K562 (cell line): Measurements from ENCODE around the gene CFAP20DC. TPM values are rescaled to one million over a fixed set of nuclear protein-coding genes. Genes with fewer than 3 reads are reported as not detected.

Experiments used
- CCNT2 ChIP-seq: IDR thresholded peaks from 2 replicates; pipeline ENCODE4 v1.6.1; 2011; ENCODE audit warnings: borderline replicate concordance, low read depth, mild to moderate bottlenecking, moderate library complexity, mixed read lengths, low read length; ENCODE audit not compliant: insufficient read length; ENCODE audit errors: extremely low read depth
- FOSL1 ChIP-seq: fragments of 200-800 bp; sonication (Bioruptor generic); conservative IDR thresholded peaks from 2 replicates; pipeline ENCODE4 v1.6.1; 2016; ENCODE audit warnings: missing genetic modification characterization, missing compliant biosample characterization
- HMBOX1 ChIP-seq: sonication (generic); IDR thresholded peaks from 2 replicates; pipeline ENCODE4 v1.6.1; 2016
- PBX2 ChIP-seq, 2 experiments: IDR thresholded peaks in 1 of 2; conservative IDR thresholded peaks in 1 of 2; 2 replicates each; pipeline ENCODE4 v1.6.1; 2016; ENCODE audit warnings: low read depth in 2 of 2, mild to moderate bottlenecking in 1 of 2, missing compliant biosample characterization in 1 of 2, missing genetic modification characterization in 1 of 2, moderate library complexity in 1 of 2
- SAFB ChIP-seq: fragments of 200-400 bp; formaldehyde crosslinking; IDR thresholded peaks from 2 replicates; pipeline ENCODE4 v1.6.1; 2017; ENCODE audit warnings: low read depth, low read length, borderline replicate concordance
- TCF3 ChIP-seq: sonication (generic); formaldehyde crosslinking; IDR thresholded peaks from 2 replicates; pipeline ENCODE4 v1.4.0; 2020; ENCODE audit warnings: mild to moderate bottlenecking, missing genetic modification reagents
- TFE3 ChIP-seq: fragments of 450-650 bp; formaldehyde crosslinking; IDR thresholded peaks from 2 replicates; pipeline ENCODE4 v1.4.0; 2020; ENCODE audit warnings: mild to moderate bottlenecking, mixed read lengths
- ZEB2 ChIP-seq: fragments of 450-650 bp; IDR thresholded peaks from 2 replicates; pipeline ENCODE4 v1.6.1; 2016
- polyA plus RNA-seq, 8 experiments: library from polyadenylated mRNA; depleted of rRNA in 4 of 8; stranded (reverse) in 5 of 8; unstranded in 3 of 8; fragments of >200 nt; fragmentation: Nextera tagmentation in 2 of 8; fragmentation: Illumina TruSeq in 1 of 8; extraction: Ambion mirVana in 2 of 8; extraction: Trizol in 1 of 8; gene quantifications; 2 replicates each; pipeline versions ENCODE4 v1.2.1 to v1.2.3, GENCODE V29; 2011 to 2014; ENCODE audit warnings: inconsistent platforms in 1 of 8, missing spikeins in 1 of 8
- total RNA-seq, 7 experiments: library from RNA; depleted of rRNA in 6 of 7; stranded (reverse); fragments of >200 nt in 6 of 7; fragmentation: Illumina TruSeq in 2 of 7; extraction: Trizol in 2 of 7; gene quantifications; 2 replicates each; pipeline versions ENCODE4 v1.2.1 to v1.2.3, GENCODE V29; 2011 to 2021; ENCODE audit warnings: low replicate concordance in 1 of 7
- TF ChIP-seq, protein P1 (sequence below): fragments of 450-650 bp; IDR thresholded peaks from 2 replicates; pipeline ENCODE4 v1.6.1; 2016

Gene CFAP20DC
- total and polyA plus RNA-seq, 9 of the 15 experiments (the other 6 are each of a cell fraction or from before 2014, with no cell fraction given): 1.6 to 5.9 (median 4.6) TPM

GRCh38 chr3:58839187-58839586, 210.6 kb downstream of the CFAP20DC start (continued):
- peak; percentile 72 for TF ChIP-seq ZEB2
- peak; percentile 71 for TF ChIP-seq TCF3 (CRISPR knock-in tag)
- TF ChIP-seq PBX2 (CRISPR knock-in tag; IDR thresholded peaks at IDR 0.05; ENCODE audit: low read depth): no peak
- TF ChIP-seq PBX2 (tag; conservative IDR thresholded peaks at IDR 0.05; ENCODE audit: low read depth): peak; percentile 59
- TF ChIP-seq TFE3 (CRISPR knock-in tag): peak; percentile 28; the same call in 1 of the 2 replicates
- TF ChIP-seq HMBOX1: no peak
- TF ChIP-seq FOSL1 (tag): peak; percentile 43
- no peak for TF ChIP-seq SAFB
- TF ChIP-seq CCNT2: peak; percentile 21
- TF ChIP-seq, protein P1, sequence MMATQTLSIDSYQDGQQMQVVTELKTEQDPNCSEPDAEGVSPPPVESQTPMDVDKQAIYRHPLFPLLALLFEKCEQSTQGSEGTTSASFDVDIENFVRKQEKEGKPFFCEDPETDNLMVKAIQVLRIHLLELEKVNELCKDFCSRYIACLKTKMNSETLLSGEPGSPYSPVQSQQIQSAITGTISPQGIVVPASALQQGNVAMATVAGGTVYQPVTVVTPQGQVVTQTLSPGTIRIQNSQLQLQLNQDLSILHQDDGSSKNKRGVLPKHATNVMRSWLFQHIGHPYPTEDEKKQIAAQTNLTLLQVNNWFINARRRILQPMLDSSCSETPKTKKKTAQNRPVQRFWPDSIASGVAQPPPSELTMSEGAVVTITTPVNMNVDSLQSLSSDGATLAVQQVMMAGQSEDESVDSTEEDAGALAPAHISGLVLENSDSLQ: peak; percentile 93
- TF ChIP-seq, all 486 proteins: peak for 30
